PC-9 (cell line): ENCODE results near the gene BPIFA2. TPM values are rescaled to one million over a fixed set of nuclear protein-coding genes. Genes with fewer than 3 reads are reported as not detected.

Experiments
- BruUV-seq: library from RNA; stranded (reverse); fragments of 400-500 nt; replicated peaks from 2 replicates; lab custom pipeline; 2021; lab: Mats Ljungman, UMichigan
- CTCF ChIA-PET: fragments of 300-600 bp; sonication (Branson Sonifier 250); formaldehyde crosslinking; loops from one replicate; lab custom pipeline; 2022; ENCODE audit warnings: antibody characterized with exemption; lab: Charles Lee
- POLR2A ChIA-PET: fragments of 300-600 bp; sonication (Branson Sonifier 250); formaldehyde crosslinking; loops from one replicate; lab custom pipeline; 2022; ENCODE audit warnings: antibody characterized with exemption; ENCODE audit not compliant: unreplicated experiment; lab: Charles Lee
- DNase-seq, 2 experiments: peaks; one replicate each; pipeline versions ENCODE4 v3.0.0 to v3.0.0-alpha.2; 2015 to 2022; ENCODE audit warnings: mixed read lengths in 1 of 2
- H2AFZ ChIP-seq: fragments of 200-600 bp; sonication (generic); 2 replicates; pipeline ENCODE4 v1.8.1; 2017; ENCODE audit warnings: antibody characterized with exemption
- H3F3A ChIP-seq: fragments of 200-600 bp; sonication (generic); 2 replicates; pipeline ENCODE4 v1.8.1; 2017; ENCODE audit warnings: antibody characterized with exemption, mild to moderate bottlenecking, low read depth; ENCODE audit not compliant: insufficient read depth
- H3K27ac ChIP-seq: fragments of 200-600 bp; sonication (generic); 2 replicates; pipeline ENCODE4 v1.6.1; 2016; ENCODE audit warnings: mixed run types
- H3K27me3 ChIP-seq: fragments of 200-600 bp; sonication (generic); 2 replicates; pipeline ENCODE4 v1.6.1; 2016; ENCODE audit warnings: low read depth, mixed run types; ENCODE audit not compliant: insufficient read depth
- H3K36me3 ChIP-seq: fragments of 200-600 bp; sonication (generic); 2 replicates; pipeline ENCODE4 v1.6.1; 2016; ENCODE audit warnings: low read depth, mixed run types
- H3K4me1 ChIP-seq: fragments of 200-600 bp; sonication (generic); replicated peaks from 2 replicates; pipeline ENCODE4 v1.6.1; 2016; ENCODE audit warnings: mixed run types; ENCODE audit not compliant: insufficient read depth
- H3K4me2 ChIP-seq: fragments of 200-600 bp; sonication (generic); 2 replicates; pipeline ENCODE4 v1.6.1; 2017; ENCODE audit warnings: mixed run types
- H3K4me3 ChIP-seq: fragments of 200-600 bp; sonication (generic); 2 replicates; pipeline ENCODE4 v1.6.1; 2016; ENCODE audit warnings: mixed run types
- H3K79me2 ChIP-seq: fragments of 200-600 bp; sonication (generic); 2 replicates; pipeline ENCODE4 v1.6.1; 2017; ENCODE audit warnings: low read depth, mixed run types
- H3K9me2 ChIP-seq: fragments of 200-600 bp; sonication (generic); 2 replicates; pipeline ENCODE4 v1.8.1; 2017; ENCODE audit warnings: mild to moderate bottlenecking; ENCODE audit not compliant: insufficient read depth
- H3K9me3 ChIP-seq: fragments of 200-600 bp; sonication (generic); 2 replicates; pipeline ENCODE4 v1.8.1; 2016; ENCODE audit warnings: low read depth; ENCODE audit not compliant: insufficient read depth
- H4K20me1 ChIP-seq: fragments of 200-600 bp; sonication (generic); 2 replicates; pipeline ENCODE4 v1.8.1; 2017; ENCODE audit not compliant: insufficient read depth
- EZH2 ChIP-seq: fragments of 200-600 bp; sonication (generic); IDR thresholded peaks from 2 replicates; pipeline ENCODE4 v1.8.0; 2017; ENCODE audit warnings: antibody characterized with exemption, low read depth
- intact Hi-C: fragments of 100-400 bp; cut with micrococcal nuclease; formaldehyde crosslinking; loops from one replicate; pipeline ENCODE4 v1.10.0; 2022; ENCODE audit not compliant: unreplicated experiment
- total RNA-seq: library from RNA; stranded (reverse); gene quantifications from 2 replicates; pipeline ENCODE4 v1.2.3, GENCODE V29; 2021
- TF ChIP-seq, protein P1 (sequence below): fragments of 200-600 bp; sonication (generic); conservative IDR thresholded peaks from 2 replicates; pipeline ENCODE4 v1.6.1; 2017; ENCODE audit warnings: mixed run types, antibody characterized with exemption, mild to moderate bottlenecking, moderate library complexity

The BPIFA2 gene
- total RNA-seq, 1 experiment from 2014 or later, result not detected

DNA sequence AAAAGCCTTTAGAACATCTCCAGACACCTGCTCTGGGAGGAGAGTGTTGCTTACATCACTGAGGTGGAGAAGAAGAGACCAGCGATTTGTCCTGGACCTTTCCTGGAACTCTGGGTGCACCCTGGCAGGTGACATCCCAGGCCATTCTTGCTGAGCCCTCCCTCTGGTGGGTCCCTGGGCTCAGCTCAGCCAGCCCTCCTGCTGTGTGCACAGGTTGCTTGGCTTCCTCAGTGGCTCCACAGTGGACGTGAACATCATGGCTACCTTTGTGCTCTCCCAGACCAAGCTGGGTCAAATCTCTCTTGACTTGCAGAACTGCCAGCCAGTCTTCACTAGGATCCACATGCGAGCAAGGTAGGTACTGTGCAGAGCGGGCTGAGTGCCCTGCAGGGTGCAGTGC, 19.9 kb upstream of the BPIFA2 start:
- intact Hi-C loops, result no loop called here
- POLR2A ChIA-PET, result no interaction called here

DNA sequence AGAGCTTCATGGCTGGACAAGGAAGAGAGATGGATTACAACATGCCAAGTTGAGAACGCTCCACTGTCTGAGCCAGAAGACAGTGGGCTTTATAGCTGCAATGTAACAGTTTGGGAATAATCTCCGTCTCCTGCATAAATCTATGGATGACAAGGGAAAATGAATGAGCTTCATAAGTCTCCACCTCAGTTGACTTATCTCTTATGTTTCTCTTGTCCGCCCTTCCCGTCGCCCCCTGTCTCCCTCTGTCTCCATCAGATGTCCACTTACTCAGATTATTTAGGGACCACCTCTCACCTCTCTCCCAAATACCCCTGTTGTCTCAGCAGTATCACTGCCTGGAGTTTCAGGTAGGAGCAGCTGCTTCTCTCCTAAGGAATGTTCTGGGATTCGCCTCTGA, 13.7 kb upstream of the BPIFA2 start:
- DNase-seq, result no peak
- ChIA-PET POLR2A (no interaction called here), CTCF (no interaction called here)
- H3K79me2 ChIP-seq, result no peaks in the 10 kb centered on the region
- no peaks in the 10 kb centered on the region for H3F3A ChIP-seq
- no TSS peak for BruUV-seq
- no peak for TF ChIP-seq EZH2
- TF ChIP-seq, protein P1, sequence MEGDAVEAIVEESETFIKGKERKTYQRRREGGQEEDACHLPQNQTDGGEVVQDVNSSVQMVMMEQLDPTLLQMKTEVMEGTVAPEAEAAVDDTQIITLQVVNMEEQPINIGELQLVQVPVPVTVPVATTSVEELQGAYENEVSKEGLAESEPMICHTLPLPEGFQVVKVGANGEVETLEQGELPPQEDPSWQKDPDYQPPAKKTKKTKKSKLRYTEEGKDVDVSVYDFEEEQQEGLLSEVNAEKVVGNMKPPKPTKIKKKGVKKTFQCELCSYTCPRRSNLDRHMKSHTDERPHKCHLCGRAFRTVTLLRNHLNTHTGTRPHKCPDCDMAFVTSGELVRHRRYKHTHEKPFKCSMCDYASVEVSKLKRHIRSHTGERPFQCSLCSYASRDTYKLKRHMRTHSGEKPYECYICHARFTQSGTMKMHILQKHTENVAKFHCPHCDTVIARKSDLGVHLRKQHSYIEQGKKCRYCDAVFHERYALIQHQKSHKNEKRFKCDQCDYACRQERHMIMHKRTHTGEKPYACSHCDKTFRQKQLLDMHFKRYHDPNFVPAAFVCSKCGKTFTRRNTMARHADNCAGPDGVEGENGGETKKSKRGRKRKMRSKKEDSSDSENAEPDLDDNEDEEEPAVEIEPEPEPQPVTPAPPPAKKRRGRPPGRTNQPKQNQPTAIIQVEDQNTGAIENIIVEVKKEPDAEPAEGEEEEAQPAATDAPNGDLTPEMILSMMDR, result no peak
- H3K4me3 ChIP-seq, result no peak overlapping the region
- no peak overlapping the region for H2AFZ ChIP-seq
- H4K20me1 ChIP-seq, result no peaks in the 10 kb centered on the region
- peaks cover 60% of the 10 kb centered on the region for H3K27me3 ChIP-seq
- H3K36me3 ChIP-seq, result no peaks in the 10 kb centered on the region
- intact Hi-C loops, result no loop called here
- no peak overlapping the region for H3K27ac ChIP-seq
- H3K4me2 ChIP-seq, result no peak overlapping the region
- no peaks in the 10 kb centered on the region for H3K4me1 ChIP-seq
- no peaks in the 10 kb centered on the region for H3K9me2 ChIP-seq
- H3K9me3 ChIP-seq, result no peaks in the 10 kb centered on the region

More for the DNA sequence above, 19.9 kb upstream of the BPIFA2 start:
- H3K27ac ChIP-seq, result no peak overlapping the region
- H3F3A ChIP-seq, result no peaks in the 10 kb centered on the region
- no peaks in the 10 kb centered on the region for H3K36me3 ChIP-seq
- H2AFZ ChIP-seq, result no peak overlapping the region
- H3K4me3 ChIP-seq, result no peak overlapping the region
- TF ChIP-seq, protein P1, result no peak
- no peak for TF ChIP-seq EZH2
- no peaks in the 10 kb centered on the region for H3K9me2 ChIP-seq
- no peaks in the 10 kb centered on the region for H3K9me3 ChIP-seq
- no peaks in the 10 kb centered on the region for H3K4me1 ChIP-seq
- CTCF ChIA-PET, result no interaction called here
- peaks cover 51% of the 10 kb centered on the region for H3K27me3 ChIP-seq
- H3K79me2 ChIP-seq, result no peaks in the 10 kb centered on the region
- H3K4me2 ChIP-seq, result no peak overlapping the region
- no TSS peak for BruUV-seq
- no peak for DNase-seq
- no peaks in the 10 kb centered on the region for H4K20me1 ChIP-seq

DNA sequence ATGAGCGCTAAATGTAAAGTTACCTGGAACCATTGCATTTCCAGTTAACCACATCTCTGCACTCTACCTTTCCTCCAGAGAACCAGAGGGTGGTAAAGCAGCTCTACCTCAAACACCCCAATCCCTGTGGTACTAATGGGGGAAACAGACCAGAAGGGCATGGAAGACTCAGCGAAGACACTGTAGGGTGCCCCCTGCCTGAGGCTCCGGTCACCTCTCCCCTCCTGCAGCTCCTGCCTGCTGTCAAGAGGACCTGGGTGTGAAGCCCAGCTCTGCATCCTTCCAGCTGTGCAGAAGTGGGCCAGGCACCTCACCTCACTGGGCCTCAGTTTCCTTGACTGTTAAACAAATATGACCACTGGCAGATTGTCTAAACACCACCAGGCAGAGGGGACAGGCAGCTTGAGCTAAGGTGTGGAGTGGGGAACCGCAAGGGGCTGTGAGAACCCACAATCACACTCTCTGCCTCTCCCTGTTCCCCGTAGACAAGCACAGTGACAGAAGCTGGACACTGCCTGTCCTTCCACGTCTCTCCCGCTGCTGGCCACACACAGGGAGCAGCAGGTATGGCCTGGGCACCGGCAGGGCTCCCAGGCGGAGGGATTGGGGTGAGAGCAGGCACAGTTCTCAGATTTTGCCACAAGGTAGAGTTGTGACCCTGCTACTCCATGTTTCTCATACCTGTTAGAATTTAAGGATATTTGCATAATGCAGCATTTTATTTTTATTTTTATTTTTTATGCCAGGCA, 9.1 kb upstream of the BPIFA2 start:
- H3K4me1 ChIP-seq, result no peaks in the 10 kb centered on the region
- H3K4me2 ChIP-seq, result no peak overlapping the region
- intact Hi-C loops, result no loop called here
- H3K27me3 ChIP-seq, result peaks cover 37% of the 10 kb centered on the region
- no peaks in the 10 kb centered on the region for H3K79me2 ChIP-seq
- no peaks in the 10 kb centered on the region for H3F3A ChIP-seq
- no peak for TF ChIP-seq EZH2
- TF ChIP-seq, protein P1, result no peak
- H3K9me2 ChIP-seq, result no peaks in the 10 kb centered on the region
- CTCF ChIA-PET, result no interaction called here
- no peaks in the 10 kb centered on the region for H3K36me3 ChIP-seq
- POLR2A ChIA-PET, result no interaction called here
- no peak for DNase-seq
- H2AFZ ChIP-seq, result no peak overlapping the region
- H3K9me3 ChIP-seq, result no peaks in the 10 kb centered on the region
- no TSS peak for BruUV-seq
- H3K27ac ChIP-seq, result no peak overlapping the region
- H4K20me1 ChIP-seq, result no peaks in the 10 kb centered on the region
- no peak overlapping the region for H3K4me3 ChIP-seq
